GM19099 (cell line): ENCODE results near the gene THEM4.

Source experiments
- POLR2A ChIP-seq: IDR thresholded peaks from 3 replicates; pipeline ENCODE4 v1.6.1; 2011; ENCODE audit warnings: low read depth; ENCODE audit not compliant: insufficient read length; ENCODE audit errors: extremely low read depth

The THEM4 gene

GRCh38 chr1:151833172-151833900 lies 76.0 kb downstream of the THEM4 start:
- TF ChIP-seq POLR2A = no peak

GRCh38 chr1:151832318-151832980 lies 76.9 kb downstream of the THEM4 start:
- TF ChIP-seq POLR2A = no peak

- no peak for TF ChIP-seq POLR2A
These were observed 77.7 kb downstream of the THEM4 start, which contains the start of gene RORC for GRCh38 chr1:151831605-151832004. RORC (minus strand) TSS chr1:151831802; CDS start chr1:151831764, 38 bp downstream.

DNA sequence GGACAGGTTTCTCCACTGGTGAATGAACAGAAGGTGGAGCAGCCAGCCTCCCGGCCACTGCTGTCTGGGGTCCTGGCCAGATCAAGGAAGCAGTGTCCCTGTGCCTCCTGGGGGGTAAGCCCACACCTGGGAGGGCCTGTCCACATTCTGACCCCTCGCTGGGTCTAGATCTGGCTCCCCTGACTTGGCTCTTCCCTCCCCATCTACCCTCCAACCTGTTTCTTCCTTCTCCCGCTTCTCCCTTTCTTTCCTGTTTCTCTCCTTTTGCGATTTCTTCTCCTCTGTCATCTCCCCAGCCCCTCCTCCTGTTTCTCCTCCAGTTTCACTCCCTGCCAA lies 78.1 kb downstream of the THEM4 start:
- TF ChIP-seq POLR2A = no peak

DNA sequence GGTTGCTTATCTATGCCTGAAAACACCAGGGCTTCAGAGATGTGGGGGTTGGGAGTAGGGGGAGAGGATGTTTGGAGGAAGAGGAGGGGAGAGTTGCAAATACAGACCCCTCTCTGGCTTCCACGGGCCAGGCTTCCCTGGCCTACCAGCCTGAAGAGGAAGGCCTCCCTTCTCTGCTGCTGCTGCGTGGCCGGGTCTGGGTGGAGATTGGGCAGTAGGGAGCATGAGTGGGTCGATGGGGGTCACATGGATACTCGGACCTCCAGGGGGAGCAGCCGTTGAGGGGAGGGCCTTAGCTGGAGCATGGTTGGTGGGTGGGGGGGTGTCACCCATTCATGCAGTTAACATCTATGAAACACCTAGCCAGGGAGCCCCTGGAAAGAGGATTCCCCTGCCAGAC lies 79.3 kb downstream of the THEM4 start:
- no peak for TF ChIP-seq POLR2A

DNA sequence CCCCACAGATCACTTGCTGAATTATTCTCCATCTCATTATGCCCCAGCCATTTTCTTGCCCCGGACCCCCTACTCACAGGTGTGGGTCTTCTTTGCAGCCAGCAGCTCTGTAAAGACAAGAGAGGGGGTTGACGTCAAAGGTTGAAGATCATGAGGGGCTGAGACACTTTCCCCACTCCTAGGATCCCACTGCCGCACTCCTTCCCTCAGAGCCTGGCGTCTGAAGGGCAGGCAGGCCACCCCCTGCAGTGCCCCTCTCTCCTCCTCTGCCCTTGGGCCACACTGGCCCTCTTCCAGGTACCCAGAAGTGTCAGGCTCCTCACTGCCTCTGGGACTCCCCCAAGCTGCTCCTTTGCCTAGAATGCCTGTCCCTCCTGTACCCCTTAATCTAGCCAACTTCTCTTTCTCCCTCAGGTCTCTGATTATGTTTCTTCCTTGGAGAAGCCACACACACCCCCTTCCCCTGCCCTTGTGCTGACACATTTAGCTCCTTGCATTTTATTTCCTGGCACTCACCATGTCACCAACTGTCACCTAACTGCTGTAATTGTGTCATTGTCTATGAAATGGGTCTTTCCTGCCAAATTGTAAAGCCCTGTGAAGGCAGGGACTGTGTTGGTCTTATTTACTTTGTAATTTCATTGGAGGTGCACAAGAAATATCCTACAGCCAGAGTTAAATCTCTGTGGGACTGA lies 79.8 kb downstream of the THEM4 start:
- TF ChIP-seq POLR2A = no peak

- no peak for TF ChIP-seq POLR2A
These were observed 80.4 kb downstream of the THEM4 start for GRCh38 chr1:151828921-151829320.

DNA sequence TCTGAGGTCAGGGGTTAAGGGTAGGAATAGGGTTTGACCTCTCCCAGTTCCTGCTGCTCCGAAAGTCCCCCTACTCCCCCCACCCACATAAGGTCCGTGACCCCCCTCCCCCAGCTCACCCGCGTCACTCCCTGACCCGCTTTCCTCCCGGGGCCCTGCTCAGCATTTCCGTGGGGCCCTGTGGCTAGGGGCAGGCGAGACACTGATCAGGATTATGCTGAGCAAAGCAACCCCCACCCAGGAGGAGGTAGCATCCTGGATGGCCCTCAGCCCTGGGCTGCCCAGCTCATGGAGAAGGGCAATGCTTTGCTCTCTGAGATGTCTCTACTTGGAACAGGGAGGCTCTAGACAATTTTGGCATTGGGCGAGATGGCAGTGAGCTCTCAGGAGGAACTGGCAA lies 81.5 kb downstream of the THEM4 start:
- TF ChIP-seq POLR2A = no peak

GRCh38 chr1:151825751-151826660 lies 83.3 kb downstream of the THEM4 start:
- TF ChIP-seq POLR2A = no peak

GRCh38 chr1:151825204-151825603 lies 84.1 kb downstream of the THEM4 start:
- no peak for TF ChIP-seq POLR2A
